ENCODE measurements around the gene PPFIBP2. TPM values are rescaled to one million over a fixed set of nuclear protein-coding genes. Genes with fewer than 3 reads are reported as not detected.

PPFIBP2 gene
- total RNA-seq, 1 donor from 2014 or later: 65.8 TPM

GRCh38 chr11:7687386-7687785, 173.6 kb downstream of the PPFIBP2 start:
- Histone ChIP-seq H3K36me3 (ENCODE audit: control insufficient read depth in 3 of 3, insufficient read depth in 3 of 3, low read length in 3 of 3) (peaks cover 2 to 3% (median 2%) of the 10 kb centered on the region in 3 donors), H3K4me3 (ENCODE audit: low read length in 3 of 3) (no peak overlapping the region)

GRCh38 chr11:7688238-7688826, 174.5 kb downstream of the PPFIBP2 start:
- Histone ChIP-seq H3K4me3 (ENCODE audit: low read length in 3 of 3) (no peak overlapping the region), H3K27ac (ENCODE audit: low read depth, low read length) (no peak overlapping the region), H3K4me1 (ENCODE audit: control insufficient read depth in 3 of 3, insufficient read depth in 3 of 3, low read length in 3 of 3) (peaks cover 0 to 4% (median 3%) of the 10 kb centered on the region in 3 donors), H3K27me3 (ENCODE audit: control insufficient read depth in 3 of 3, insufficient read depth in 3 of 3, low read length in 3 of 3) (no peaks in the 10 kb centered on the region), H3K36me3 (ENCODE audit: control insufficient read depth in 3 of 3, insufficient read depth in 3 of 3, low read length in 3 of 3) (peaks cover 2 to 3% (median 2%) of the 10 kb centered on the region in 3 donors), H3K9me3 (ENCODE audit: control insufficient read depth in 3 of 3, low read length in 3 of 3) (no peaks in the 10 kb centered on the region), H3K9ac (ENCODE audit: low read depth in 1 of 3, low read length in 3 of 3) (no peak overlapping the region)

More at GRCh38 chr11:7687386-7687785, 173.6 kb downstream of the PPFIBP2 start:
- H3K9ac ChIP-seq (ENCODE audit: low read depth in 1 of 3, low read length in 3 of 3): no peak overlapping the region
- no peak overlapping the region for H3K27ac ChIP-seq (ENCODE audit: low read depth, low read length)
- H3K27me3 ChIP-seq (ENCODE audit: control insufficient read depth in 3 of 3, insufficient read depth in 3 of 3, low read length in 3 of 3): no peaks in the 10 kb centered on the region
- no peaks in the 10 kb centered on the region for H3K9me3 ChIP-seq (ENCODE audit: control insufficient read depth in 3 of 3, low read length in 3 of 3)
- peaks cover 0 to 4% (median 3%) of the 10 kb centered on the region in 3 donors for H3K4me1 ChIP-seq (ENCODE audit: control insufficient read depth in 3 of 3, insufficient read depth in 3 of 3, low read length in 3 of 3)

GRCh38 chr11:7689239-7689638, 175.4 kb downstream of the PPFIBP2 start:
- Histone ChIP-seq H3K4me3 (ENCODE audit: low read length in 3 of 3) (no peak overlapping the region), H3K9ac (ENCODE audit: low read depth in 1 of 3, low read length in 3 of 3) (no peak overlapping the region), H3K4me1 (ENCODE audit: control insufficient read depth in 3 of 3, insufficient read depth in 3 of 3, low read length in 3 of 3) (peaks cover 0 to 4% (median 3%) of the 10 kb centered on the region in 3 donors), H3K27ac (ENCODE audit: low read depth, low read length) (no peak overlapping the region), H3K27me3 (ENCODE audit: control insufficient read depth in 3 of 3, insufficient read depth in 3 of 3, low read length in 3 of 3) (no peaks in the 10 kb centered on the region), H3K9me3 (ENCODE audit: control insufficient read depth in 3 of 3, low read length in 3 of 3) (no peaks in the 10 kb centered on the region), H3K36me3 (ENCODE audit: control insufficient read depth in 3 of 3, insufficient read depth in 3 of 3, low read length in 3 of 3) (peaks cover 0 to 2% (median under 1%) of the 10 kb centered on the region in 3 donors)

- no peaks in the 10 kb centered on the region for H3K27me3 ChIP-seq (ENCODE audit: control insufficient read depth in 3 of 3, insufficient read depth in 3 of 3, low read length in 3 of 3)
- no peak overlapping the region for H3K27ac ChIP-seq (ENCODE audit: low read depth, low read length)
- H3K4me1 ChIP-seq (ENCODE audit: control insufficient read depth in 3 of 3, insufficient read depth in 3 of 3, low read length in 3 of 3): peaks cover 0 to 4% (median 3%) of the 10 kb centered on the region in 3 donors
- H3K9ac ChIP-seq (ENCODE audit: low read depth in 1 of 3, low read length in 3 of 3): no peak overlapping the region
- H3K9me3 ChIP-seq (ENCODE audit: control insufficient read depth in 3 of 3, low read length in 3 of 3): no peaks in the 10 kb centered on the region
- H3K36me3 ChIP-seq (ENCODE audit: control insufficient read depth in 3 of 3, insufficient read depth in 3 of 3, low read length in 3 of 3): no peaks in the 10 kb centered on the region
- H3K4me3 ChIP-seq (ENCODE audit: low read length in 3 of 3): no peak overlapping the region
Observed at GRCh38 chr11:7690648-7691047, 176.8 kb downstream of the PPFIBP2 start.

GRCh38 chr11:7691759-7692350, 178.1 kb downstream of the PPFIBP2 start:
- no peaks in the 10 kb centered on the region for H3K9me3 ChIP-seq (ENCODE audit: control insufficient read depth in 3 of 3, low read length in 3 of 3)
- no peak overlapping the region for H3K27ac ChIP-seq (ENCODE audit: low read depth, low read length)
- H3K9ac ChIP-seq (ENCODE audit: low read depth in 1 of 3, low read length in 3 of 3): no peak overlapping the region
- H3K4me3 ChIP-seq (ENCODE audit: low read length in 3 of 3): no peak overlapping the region
- H3K4me1 ChIP-seq (ENCODE audit: control insufficient read depth in 3 of 3, insufficient read depth in 3 of 3, low read length in 3 of 3): peaks cover 0 to 4% (median 3%) of the 10 kb centered on the region in 3 donors
- no peaks in the 10 kb centered on the region for H3K36me3 ChIP-seq (ENCODE audit: control insufficient read depth in 3 of 3, insufficient read depth in 3 of 3, low read length in 3 of 3)
- no peaks in the 10 kb centered on the region for H3K27me3 ChIP-seq (ENCODE audit: control insufficient read depth in 3 of 3, insufficient read depth in 3 of 3, low read length in 3 of 3)

- Histone ChIP-seq H3K4me3 (ENCODE audit: low read length in 3 of 3) (no peak overlapping the region), H3K9me3 (ENCODE audit: control insufficient read depth in 3 of 3, low read length in 3 of 3) (no peaks in the 10 kb centered on the region), H3K27me3 (ENCODE audit: control insufficient read depth in 3 of 3, insufficient read depth in 3 of 3, low read length in 3 of 3) (no peaks in the 10 kb centered on the region), H3K27ac (ENCODE audit: low read depth, low read length) (no peak overlapping the region), H3K9ac (ENCODE audit: low read depth in 1 of 3, low read length in 3 of 3) (no peak overlapping the region), H3K4me1 (ENCODE audit: control insufficient read depth in 3 of 3, insufficient read depth in 3 of 3, low read length in 3 of 3) (peaks cover 0 to 4% (median 3%) of the 10 kb centered on the region in 3 donors), H3K36me3 (ENCODE audit: control insufficient read depth in 3 of 3, insufficient read depth in 3 of 3, low read length in 3 of 3) (no peaks in the 10 kb centered on the region)
Observed at GRCh38 chr11:7692426-7692825, 178.6 kb downstream of the PPFIBP2 start.

- Histone ChIP-seq H3K27ac (ENCODE audit: low read depth, low read length) (no peak overlapping the region), H3K9ac (ENCODE audit: low read depth in 1 of 3, low read length in 3 of 3) (no peak overlapping the region), H3K4me1 (ENCODE audit: control insufficient read depth in 3 of 3, insufficient read depth in 3 of 3, low read length in 3 of 3) (peaks cover 0 to 4% (median 3%) of the 10 kb centered on the region in 3 donors), H3K36me3 (ENCODE audit: control insufficient read depth in 3 of 3, insufficient read depth in 3 of 3, low read length in 3 of 3) (no peaks in the 10 kb centered on the region), H3K27me3 (ENCODE audit: control insufficient read depth in 3 of 3, insufficient read depth in 3 of 3, low read length in 3 of 3) (no peaks in the 10 kb centered on the region), H3K4me3 (ENCODE audit: low read length in 3 of 3) (no peak overlapping the region), H3K9me3 (ENCODE audit: control insufficient read depth in 3 of 3, low read length in 3 of 3) (no peaks in the 10 kb centered on the region)
Observed at GRCh38 chr11:7694235-7694634, 180.4 kb downstream of the PPFIBP2 start.

GRCh38 chr11:7696424-7696823, 182.6 kb downstream of the PPFIBP2 start:
- Histone ChIP-seq H3K36me3 (ENCODE audit: control insufficient read depth in 3 of 3, insufficient read depth in 3 of 3, low read length in 3 of 3) (no peaks in the 10 kb centered on the region), H3K4me1 (ENCODE audit: control insufficient read depth in 3 of 3, insufficient read depth in 3 of 3, low read length in 3 of 3) (peaks cover 0 to 4% (median 3%) of the 10 kb centered on the region in 3 donors), H3K9me3 (ENCODE audit: control insufficient read depth in 3 of 3, low read length in 3 of 3) (no peaks in the 10 kb centered on the region), H3K9ac (ENCODE audit: low read depth in 1 of 3, low read length in 3 of 3) (no peak overlapping the region), H3K27me3 (ENCODE audit: control insufficient read depth in 3 of 3, insufficient read depth in 3 of 3, low read length in 3 of 3) (no peaks in the 10 kb centered on the region), H3K4me3 (ENCODE audit: low read length in 3 of 3) (no peak overlapping the region), H3K27ac (ENCODE audit: low read depth, low read length) (no peak overlapping the region)

Other genes starting within 250 kb of the PPFIBP2 start
- gene OLFML1, start 28.5 kb upstream of the PPFIBP2 start, total RNA-seq: 29.2 TPM
- 2.6 TPM for gene CYB5R2, start 159.5 kb downstream of the PPFIBP2 start, total RNA-seq
- not detected for gene OVCH2, start 192.5 kb downstream of the PPFIBP2 start, total RNA-seq